GM12872 (cell line): ENCODE measurements around the gene PRSS33.

Experiments
- TF ChIP-seq, protein P1 (sequence below): IDR thresholded peaks from 3 replicates; pipeline ENCODE4 v1.5.1; 2011; ENCODE audit warnings: low read depth, mild to moderate bottlenecking, low read length, moderate library complexity; ENCODE audit not compliant: insufficient read depth

PRSS33 gene

DNA sequence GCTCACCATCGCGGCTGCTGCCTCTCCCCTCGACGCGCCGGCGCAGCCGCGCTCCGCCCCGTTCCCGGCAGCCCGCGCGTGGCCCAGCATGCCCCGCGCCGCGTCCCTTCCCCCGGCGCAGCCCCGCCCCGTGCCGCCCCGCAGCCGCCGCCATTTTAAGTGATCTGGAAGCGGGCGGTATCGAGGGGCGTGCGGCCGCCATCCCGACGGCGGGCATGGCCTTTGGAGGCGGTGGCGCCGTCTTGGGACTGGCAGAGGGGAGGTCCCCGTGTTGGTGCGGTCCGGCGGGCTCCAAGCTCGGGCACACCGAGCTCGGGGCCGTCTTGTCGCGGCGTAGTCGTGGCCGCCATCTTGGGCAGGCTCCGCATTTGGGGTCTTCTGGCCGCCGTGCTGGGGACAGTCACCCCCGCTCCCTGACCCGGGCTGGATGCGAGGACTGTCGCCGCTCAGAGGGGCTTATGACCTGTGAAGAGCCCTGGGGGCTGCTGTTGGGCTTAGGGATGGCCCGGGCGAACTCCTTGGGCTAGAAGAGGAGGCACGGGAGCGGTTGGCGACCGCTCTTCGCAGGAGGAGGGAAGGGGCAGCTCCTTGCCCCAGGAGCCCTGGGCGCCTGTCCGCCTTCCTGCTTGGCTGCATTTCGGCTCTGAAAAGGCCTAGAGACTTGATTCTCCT is 10.0 kb downstream of the PRSS33 start, which contains the start of gene ELOB:
TSS of gene ELOB (minus strand) at position 50 of the 672 bp plus-strand sequence. CDS start at position 9, 41 bp downstream.
- TF ChIP-seq, protein P1, sequence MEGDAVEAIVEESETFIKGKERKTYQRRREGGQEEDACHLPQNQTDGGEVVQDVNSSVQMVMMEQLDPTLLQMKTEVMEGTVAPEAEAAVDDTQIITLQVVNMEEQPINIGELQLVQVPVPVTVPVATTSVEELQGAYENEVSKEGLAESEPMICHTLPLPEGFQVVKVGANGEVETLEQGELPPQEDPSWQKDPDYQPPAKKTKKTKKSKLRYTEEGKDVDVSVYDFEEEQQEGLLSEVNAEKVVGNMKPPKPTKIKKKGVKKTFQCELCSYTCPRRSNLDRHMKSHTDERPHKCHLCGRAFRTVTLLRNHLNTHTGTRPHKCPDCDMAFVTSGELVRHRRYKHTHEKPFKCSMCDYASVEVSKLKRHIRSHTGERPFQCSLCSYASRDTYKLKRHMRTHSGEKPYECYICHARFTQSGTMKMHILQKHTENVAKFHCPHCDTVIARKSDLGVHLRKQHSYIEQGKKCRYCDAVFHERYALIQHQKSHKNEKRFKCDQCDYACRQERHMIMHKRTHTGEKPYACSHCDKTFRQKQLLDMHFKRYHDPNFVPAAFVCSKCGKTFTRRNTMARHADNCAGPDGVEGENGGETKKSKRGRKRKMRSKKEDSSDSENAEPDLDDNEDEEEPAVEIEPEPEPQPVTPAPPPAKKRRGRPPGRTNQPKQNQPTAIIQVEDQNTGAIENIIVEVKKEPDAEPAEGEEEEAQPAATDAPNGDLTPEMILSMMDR, result no peak

DNA sequence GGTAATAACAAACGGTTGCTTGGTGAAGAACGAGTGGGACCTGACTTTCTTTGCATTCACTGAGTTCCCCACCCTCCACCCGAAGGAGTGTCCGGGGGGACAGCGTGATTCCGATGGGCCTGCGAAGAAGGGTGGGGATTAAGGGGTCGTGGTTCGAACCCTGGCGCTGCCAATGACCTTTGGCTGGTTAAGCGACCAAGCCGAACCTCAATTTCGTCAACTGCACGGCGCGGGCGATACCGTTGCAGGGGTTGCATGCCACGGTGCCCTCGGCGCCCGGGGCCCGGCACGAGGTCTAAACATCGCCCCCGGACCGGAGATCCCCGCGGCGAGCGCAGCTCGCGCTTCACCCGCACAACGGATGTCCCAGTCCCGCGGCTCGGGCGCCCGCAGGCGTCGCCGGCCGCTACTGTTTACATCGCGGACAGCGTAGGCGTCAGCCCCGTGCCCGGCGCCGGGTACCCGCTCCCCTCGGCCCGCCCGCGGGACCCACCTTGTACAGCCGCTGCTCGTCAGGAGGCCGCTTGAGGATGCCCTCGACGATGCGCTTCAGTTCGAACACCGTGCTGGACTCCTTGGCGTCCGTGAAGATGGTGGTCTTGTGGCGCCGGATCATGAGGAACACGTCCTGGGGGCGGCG is 10.7 kb downstream of the PRSS33 start:
- TF ChIP-seq, protein P1, result no peak

DNA sequence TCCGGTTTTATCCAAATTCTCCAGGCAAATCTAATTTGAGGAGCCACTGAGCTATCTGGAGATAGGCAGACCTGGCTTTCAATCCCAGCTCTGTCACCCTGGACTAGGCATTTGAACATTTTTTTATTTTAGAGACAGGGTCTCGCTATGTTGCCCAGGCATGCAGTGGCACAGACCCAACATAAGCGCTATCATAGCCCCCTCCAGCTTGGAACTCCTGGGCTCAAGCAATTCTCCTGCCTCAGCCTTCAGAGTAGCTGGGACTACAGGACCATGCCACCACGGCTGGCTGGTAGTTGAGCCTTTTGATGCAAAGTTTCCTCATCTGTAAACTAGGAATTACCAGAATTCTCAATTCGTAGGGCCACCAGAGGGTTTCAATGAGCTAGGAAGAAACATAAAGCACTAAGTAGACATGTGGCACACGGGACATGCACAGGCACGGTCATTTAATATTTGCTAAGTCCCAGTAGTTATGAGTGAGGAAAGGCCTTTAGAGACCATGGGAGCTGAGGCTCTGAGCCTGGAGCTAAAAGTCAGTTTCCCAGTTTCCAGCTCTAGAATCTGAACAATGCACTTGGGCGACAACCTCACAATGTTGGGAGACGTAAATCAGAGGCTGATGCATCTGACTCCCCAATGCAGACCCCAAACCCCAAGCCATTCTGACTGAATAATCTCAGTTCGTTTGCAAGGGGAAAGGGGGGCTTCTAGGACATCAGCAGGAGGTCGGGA is 11.4 kb downstream of the PRSS33 start:
- TF ChIP-seq, protein P1, result no peak

DNA sequence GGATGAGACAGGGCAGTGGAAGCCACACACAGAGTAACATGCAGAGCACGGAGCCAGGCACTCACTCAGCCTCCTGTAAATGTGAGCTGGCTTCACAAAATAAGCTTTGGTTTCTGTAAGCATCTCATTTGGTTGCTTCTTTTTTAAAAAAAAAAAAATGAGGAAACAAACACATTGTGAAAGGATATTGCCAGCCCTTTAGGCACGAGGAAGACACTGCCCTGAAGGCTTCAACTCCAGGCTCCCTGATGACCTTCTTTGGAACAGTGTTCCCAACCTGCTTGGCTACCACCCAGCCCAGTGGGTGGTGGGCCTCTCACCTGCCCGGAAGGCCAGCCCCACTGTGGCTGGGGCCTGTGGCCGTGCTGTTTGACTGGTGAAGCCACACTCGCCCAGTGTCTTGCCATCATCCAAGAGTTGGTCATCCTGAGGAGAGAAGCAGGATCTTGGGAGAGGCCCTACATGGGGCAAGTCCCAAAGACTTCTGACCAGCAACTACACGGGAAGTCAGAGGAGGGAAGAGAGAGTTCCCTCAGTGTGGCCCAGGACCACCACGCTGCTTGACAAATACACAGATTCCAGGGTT is 12.1 kb downstream of the PRSS33 start:
- TF ChIP-seq, protein P1, result no peak

DNA sequence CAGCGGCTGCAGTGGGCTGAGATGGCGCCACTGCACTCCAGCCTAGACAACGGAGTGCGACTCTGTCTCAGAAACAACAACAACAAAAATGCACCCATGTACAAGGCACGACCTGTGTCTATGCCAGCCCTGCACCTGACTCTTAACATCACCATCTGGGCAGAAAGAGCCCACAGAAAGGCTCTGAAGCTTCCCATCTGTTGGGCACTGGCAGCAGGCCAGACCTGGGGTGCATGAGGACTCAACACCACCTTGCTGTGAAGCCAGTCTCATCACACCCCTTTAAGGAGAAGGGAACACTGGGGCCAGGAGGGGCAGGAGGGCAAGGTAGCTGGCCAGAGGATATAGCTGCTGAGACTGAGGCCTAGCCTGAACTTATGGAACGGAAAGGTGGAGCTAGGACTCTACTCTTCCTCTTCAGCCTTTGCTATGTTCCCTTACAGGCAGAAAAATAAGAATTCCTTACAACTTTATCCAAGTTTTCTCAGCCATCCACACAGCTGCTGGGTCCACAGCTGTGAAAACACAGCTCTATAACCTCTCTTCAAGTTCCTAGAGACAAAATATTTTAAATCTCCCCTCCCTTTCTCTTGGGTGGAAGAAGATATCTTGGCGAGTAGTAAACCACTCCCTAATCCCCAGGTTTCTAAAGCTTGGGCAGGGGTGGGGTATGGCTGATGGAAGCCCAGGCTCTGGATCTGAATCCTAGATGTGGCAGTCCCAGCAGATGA is 13.0 kb downstream of the PRSS33 start:
- TF ChIP-seq, protein P1, result no peak

DNA sequence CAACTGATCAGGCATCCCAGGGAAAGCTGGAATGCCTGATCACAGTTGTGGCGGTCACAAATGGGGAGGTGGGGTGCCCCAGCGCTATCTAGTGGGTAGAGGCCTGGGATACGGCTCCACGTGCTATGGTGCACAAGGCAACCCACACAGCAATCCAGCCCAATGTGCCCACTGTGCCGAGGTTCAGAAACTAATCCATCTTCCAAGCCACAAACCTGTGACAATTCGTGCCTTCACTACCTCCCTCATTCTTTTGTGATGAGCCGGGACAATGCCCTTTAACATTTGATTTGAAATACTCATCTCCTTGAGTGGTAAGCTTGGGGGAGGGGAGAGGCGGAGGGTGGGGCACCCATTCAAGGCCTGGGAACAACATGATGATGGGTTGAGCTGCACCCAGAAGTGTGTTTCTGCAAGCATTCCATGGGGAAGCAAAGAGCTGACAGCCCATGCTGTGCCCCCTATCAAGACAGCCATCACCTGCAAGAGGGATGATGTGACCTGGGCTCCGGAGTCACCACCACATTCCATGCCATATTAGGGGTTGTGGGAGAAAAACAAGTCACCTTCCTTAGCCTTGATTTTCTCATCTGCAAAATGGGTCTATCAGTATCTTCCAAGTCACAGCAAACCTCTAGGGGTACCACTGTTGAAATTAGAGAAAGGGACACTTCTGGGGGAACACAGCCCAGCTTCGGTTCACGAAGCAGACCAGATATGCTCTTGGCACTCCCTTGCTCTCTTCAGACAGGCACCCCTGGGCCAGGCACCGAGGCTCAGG is 14.0 kb downstream of the PRSS33 start:
- TF ChIP-seq, protein P1, result no peak
